DMS153 treated with DMSO at 0.1 percent for 48 hours (cell line): Measurements from ENCODE around the gene TGM4.

Source experiments
- DNase-seq: peaks from one replicate; lab custom pipeline; 2025; ENCODE audit not compliant: unreplicated experiment; lab: John Stamatoyannopoulos, UW

The TGM4 gene

GRCh38 chr3:44950275-44950734, 75.9 kb downstream of the TGM4 start:
- DNase-seq = no peak

GRCh38 chr3:44952689-44953088, 78.3 kb downstream of the TGM4 start:
- DNase-seq = no peak

- no peak for DNase-seq
Measured at GRCh38 chr3:44954304-44954703, 79.9 kb downstream of the TGM4 start.

- no peak for DNase-seq
Measured at GRCh38 chr3:44954962-44955361, 80.6 kb downstream of the TGM4 start.

GRCh38 chr3:44955917-44956316, 81.5 kb downstream of the TGM4 start:
- DNase-seq = no peak

- DNase-seq = no peak
Measured at GRCh38 chr3:44957986-44958385, 83.6 kb downstream of the TGM4 start.

- DNase-seq = no peak
Measured at GRCh38 chr3:44958386-44958785, 84.0 kb downstream of the TGM4 start.

GRCh38 chr3:44960387-44961026, 86.1 kb downstream of the TGM4 start:
- no peak for DNase-seq

GRCh38 chr3:44961888-44962287, 87.5 kb downstream of the TGM4 start:
- no peak for DNase-seq

- DNase-seq = no peak
Measured at GRCh38 chr3:44962621-44963393, 88.4 kb downstream of the TGM4 start.

GRCh38 chr3:44963571-44964325, 89.3 kb downstream of the TGM4 start:
- no peak for DNase-seq
